ENCODE results near the gene SPEM1. TPM values are rescaled to one million over a fixed set of nuclear protein-coding genes. Genes with fewer than 3 reads are reported as not detected.

The SPEM1 gene
- total and polyA plus RNA-seq, 2 of the 13 experiments (the other 11 are each of a cell fraction or from before 2014, with no cell fraction given) = not detected

DNA sequence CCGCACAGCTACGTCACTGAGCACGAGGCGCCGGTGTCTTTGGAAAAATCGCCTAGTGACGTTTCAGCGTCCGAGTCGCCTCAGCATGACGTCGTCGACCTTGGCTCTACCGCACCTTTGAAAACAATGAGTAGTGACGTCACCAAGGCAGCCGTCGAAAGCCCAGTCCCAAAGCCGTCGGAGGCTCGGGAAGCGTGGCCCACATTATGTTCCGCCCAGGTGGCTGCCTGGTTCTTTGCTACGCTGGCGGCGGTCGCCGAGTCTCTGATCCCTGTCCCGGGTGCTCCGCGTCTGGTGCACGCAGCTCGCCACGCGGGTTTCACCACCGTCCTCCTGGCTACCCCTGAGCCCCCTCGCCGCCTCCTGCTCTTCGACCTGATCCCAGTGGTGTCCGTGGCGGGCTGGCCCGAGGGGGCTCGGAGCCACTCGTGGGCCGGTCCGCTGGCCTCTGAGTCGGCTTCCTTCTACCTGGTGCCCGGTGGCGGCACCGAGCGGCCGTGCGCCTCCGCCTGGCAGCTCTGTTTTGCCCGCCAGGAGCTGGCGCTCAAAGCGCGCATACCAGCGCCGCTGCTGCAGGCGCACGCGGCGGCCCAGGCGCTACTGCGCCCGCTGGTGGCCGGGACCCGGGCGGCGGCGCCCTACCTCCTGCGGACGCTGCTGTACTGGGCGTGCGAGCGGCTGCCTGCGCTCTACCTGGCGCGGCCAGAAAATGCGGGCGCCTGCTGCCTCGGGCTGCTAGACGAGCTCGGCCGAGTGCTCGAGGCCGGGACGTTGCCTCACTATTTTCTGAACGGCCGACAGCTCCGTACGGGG lies 16.6 kb downstream of the SPEM1 start (continued):
- TF ChIP-seq, protein P1, sequence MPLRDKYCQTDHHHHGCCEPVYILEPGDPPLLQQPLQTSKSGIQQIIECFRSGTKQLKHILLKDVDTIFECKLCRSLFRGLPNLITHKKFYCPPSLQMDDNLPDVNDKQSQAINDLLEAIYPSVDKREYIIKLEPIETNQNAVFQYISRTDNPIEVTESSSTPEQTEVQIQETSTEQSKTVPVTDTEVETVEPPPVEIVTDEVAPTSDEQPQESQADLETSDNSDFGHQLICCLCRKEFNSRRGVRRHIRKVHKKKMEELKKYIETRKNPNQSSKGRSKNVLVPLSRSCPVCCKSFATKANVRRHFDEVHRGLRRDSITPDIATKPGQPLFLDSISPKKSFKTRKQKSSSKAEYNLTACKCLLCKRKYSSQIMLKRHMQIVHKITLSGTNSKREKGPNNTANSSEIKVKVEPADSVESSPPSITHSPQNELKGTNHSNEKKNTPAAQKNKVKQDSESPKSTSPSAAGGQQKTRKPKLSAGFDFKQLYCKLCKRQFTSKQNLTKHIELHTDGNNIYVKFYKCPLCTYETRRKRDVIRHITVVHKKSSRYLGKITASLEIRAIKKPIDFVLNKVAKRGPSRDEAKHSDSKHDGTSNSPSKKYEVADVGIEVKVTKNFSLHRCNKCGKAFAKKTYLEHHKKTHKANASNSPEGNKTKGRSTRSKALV (CRISPR knock-in tag; IDR thresholded peaks at IDR 0.05) = peak; percentile 81
- TF ChIP-seq, protein P2, sequence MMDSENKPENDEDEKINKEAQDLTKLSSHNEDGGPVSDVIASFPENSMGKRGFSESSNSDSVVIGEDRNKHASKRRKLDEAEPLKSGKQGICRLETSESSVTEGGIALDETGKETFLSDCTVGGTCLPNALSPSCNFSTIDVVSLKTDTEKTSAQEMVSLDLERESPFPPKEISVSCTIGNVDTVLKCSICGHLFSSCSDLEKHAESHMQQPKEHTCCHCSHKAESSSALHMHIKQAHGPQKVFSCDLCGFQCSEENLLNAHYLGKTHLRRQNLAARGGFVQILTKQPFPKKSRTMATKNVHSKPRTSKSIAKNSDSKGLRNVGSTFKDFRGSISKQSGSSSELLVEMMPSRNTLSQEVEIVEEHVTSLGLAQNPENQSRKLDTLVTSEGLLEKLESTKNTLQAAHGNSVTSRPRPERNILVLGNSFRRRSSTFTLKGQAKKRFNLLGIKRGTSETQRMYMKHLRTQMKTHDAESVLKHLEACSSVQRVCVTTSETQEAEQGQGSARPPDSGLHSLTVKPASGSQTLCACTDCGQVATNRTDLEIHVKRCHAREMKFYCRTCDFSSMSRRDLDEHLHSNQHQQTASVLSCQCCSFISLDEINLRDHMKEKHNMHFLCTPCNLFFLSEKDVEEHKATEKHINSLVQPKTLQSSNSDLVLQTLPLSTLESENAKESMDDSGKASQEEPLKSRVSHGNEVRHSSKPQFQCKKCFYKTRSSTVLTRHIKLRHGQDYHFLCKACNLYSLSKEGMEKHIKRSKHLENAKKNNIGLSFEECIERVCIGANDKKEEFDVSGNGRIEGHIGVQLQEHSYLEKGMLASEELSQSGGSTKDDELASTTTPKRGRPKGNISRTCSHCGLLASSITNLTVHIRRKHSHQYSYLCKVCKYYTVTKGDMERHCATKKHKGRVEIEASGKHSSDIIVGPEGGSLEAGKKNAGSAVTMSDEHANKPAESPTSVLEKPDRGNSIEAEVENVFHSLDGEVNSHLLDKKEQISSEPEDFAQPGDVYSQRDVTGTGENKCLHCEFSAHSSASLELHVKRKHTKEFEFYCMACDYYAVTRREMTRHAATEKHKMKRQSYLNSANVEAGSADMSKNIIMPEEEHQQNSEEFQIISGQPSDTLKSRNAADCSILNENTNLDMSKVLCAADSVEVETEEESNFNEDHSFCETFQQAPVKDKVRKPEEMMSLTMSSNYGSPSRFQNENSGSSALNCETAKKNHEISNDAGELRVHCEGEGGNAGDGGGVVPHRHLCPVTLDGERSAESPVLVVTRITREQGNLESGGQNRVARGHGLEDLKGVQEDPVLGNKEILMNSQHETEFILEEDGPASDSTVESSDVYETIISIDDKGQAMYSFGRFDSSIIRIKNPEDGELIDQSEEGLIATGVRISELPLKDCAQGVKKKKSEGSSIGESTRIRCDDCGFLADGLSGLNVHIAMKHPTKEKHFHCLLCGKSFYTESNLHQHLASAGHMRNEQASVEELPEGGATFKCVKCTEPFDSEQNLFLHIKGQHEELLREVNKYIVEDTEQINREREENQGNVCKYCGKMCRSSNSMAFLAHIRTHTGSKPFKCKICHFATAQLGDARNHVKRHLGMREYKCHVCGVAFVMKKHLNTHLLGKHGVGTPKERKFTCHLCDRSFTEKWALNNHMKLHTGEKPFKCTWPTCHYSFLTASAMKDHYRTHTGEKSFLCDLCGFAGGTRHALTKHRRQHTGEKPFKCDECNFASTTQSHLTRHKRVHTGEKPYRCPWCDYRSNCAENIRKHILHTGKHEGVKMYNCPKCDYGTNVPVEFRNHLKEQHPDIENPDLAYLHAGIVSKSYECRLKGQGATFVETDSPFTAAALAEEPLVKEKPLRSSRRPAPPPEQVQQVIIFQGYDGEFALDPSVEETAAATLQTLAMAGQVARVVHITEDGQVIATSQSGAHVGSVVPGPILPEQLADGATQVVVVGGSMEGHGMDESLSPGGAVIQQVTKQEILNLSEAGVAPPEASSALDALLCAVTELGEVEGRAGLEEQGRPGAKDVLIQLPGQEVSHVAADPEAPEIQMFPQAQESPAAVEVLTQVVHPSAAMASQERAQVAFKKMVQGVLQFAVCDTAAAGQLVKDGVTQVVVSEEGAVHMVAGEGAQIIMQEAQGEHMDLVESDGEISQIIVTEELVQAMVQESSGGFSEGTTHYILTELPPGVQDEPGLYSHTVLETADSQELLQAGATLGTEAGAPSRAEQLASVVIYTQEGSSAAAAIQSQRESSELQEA (CRISPR knock-in tag; IDR thresholded peaks at IDR 0.05; ENCODE audit: not compliant biosample characterization) = no peak
- TF ChIP-seq SMC3 (IDR thresholded peaks at IDR 0.05; ENCODE audit: low read length) = no peak
- TF ChIP-seq, protein P3, sequence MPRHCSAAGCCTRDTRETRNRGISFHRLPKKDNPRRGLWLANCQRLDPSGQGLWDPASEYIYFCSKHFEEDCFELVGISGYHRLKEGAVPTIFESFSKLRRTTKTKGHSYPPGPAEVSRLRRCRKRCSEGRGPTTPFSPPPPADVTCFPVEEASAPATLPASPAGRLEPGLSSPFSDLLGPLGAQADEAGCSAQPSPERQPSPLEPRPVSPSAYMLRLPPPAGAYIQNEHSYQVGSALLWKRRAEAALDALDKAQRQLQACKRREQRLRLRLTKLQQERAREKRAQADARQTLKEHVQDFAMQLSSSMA (CRISPR knock-in tag; IDR thresholded peaks at IDR 0.05) = no peak
- no peak for TF ChIP-seq RBAK (CRISPR knock-in tag; IDR thresholded peaks at IDR 0.05)
- TF ChIP-seq, protein P4, sequence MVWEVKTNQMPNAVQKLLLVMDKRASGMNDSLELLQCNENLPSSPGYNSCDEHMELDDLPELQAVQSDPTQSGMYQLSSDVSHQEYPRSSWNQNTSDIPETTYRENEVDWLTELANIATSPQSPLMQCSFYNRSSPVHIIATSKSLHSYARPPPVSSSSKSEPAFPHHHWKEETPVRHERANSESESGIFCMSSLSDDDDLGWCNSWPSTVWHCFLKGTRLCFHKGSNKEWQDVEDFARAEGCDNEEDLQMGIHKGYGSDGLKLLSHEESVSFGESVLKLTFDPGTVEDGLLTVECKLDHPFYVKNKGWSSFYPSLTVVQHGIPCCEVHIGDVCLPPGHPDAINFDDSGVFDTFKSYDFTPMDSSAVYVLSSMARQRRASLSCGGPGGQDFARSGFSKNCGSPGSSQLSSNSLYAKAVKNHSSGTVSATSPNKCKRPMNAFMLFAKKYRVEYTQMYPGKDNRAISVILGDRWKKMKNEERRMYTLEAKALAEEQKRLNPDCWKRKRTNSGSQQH (CRISPR knock-in tag; IDR thresholded peaks at IDR 0.05; ENCODE audit: low read depth) = no peak
- no peak for TF ChIP-seq ZNF788 (CRISPR knock-in tag; IDR thresholded peaks at IDR 0.05; ENCODE audit: borderline replicate concordance)
- TF ChIP-seq FOXA1 (IDR thresholded peaks at IDR 0.05) = no peak
- no peak for TF ChIP-seq FOXA1 (CRISPR knock-in tag; IDR thresholded peaks at IDR 0.05)
- 0 out of 2 replicates have a peak, but pooled peaks have one; percentile 32 for TF ChIP-seq ARNT2 (CRISPR knock-in tag; IDR thresholded peaks at IDR 0.05; ENCODE audit: low read depth)
- no peak for TF ChIP-seq ZNF3 (CRISPR knock-in tag; IDR thresholded peaks at IDR 0.05)
- TF ChIP-seq SALL1 (CRISPR knock-in tag; IDR thresholded peaks at IDR 0.05) = 0 out of 2 replicates have a peak, but pooled peaks have one; percentile 50
- TF ChIP-seq MAFF (IDR thresholded peaks at IDR 0.05; ENCODE audit: low read depth, low read length) = no peak
- TF ChIP-seq, protein P5, sequence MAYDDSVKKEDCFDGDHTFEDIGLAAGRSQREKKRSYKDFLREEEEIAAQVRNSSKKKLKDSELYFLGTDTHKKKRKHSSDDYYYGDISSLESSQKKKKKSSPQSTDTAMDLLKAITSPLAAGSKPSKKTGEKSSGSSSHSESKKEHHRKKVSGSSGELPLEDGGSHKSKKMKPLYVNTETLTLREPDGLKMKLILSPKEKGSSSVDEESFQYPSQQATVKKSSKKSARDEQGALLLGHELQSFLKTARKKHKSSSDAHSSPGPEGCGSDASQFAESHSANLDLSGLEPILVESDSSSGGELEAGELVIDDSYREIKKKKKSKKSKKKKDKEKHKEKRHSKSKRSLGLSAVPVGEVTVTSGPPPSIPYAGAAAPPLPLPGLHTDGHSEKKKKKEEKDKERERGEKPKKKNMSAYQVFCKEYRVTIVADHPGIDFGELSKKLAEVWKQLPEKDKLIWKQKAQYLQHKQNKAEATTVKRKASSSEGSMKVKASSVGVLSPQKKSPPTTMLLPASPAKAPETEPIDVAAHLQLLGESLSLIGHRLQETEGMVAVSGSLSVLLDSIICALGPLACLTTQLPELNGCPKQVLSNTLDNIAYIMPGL (CRISPR knock-in tag; IDR thresholded peaks at IDR 0.05; ENCODE audit: borderline replicate concordance in 1 of 2, low read depth in 1 of 2) = peak; percentile 76 to 81
